ENCODE results near the gene KIAA0930.
"Not testable (repeated sequence)": the region's sequence is repeated elsewhere in the genome, so short reads cannot be mapped to it uniquely, and the experiment has no call there.

KIAA0930 gene

GRCh38 chr22:45262195-45262930 lies 21.7 kb upstream of the KIAA0930 start:
- DNase-seq: no peak

GRCh38 chr22:45261407-45262088 lies 20.9 kb upstream of the KIAA0930 start:
- no peak for DNase-seq

GRCh38 chr22:45260395-45260759 lies 19.7 kb upstream of the KIAA0930 start:
- not testable (repeated sequence) for DNase-seq

GRCh38 chr22:45259754-45260394 lies 19.2 kb upstream of the KIAA0930 start:
- no peak for DNase-seq

GRCh38 chr22:45257941-45258340 lies 17.2 kb upstream of the KIAA0930 start:
- not testable (repeated sequence) for DNase-seq

GRCh38 chr22:45254789-45255278 lies 14.1 kb upstream of the KIAA0930 start:
- DNase-seq: no peak

GRCh38 chr22:45254388-45254787 lies 13.7 kb upstream of the KIAA0930 start:
- no peak for DNase-seq

- no peak for DNase-seq
Observed at GRCh38 chr22:45253039-45253641, 12.4 kb upstream of the KIAA0930 start.

GRCh38 chr22:45251825-45252224 lies 11.1 kb upstream of the KIAA0930 start:
- no peak for DNase-seq

- DNase-seq: no peak
Observed at GRCh38 chr22:45248832-45249561, 8.3 kb upstream of the KIAA0930 start.

GRCh38 chr22:45246060-45246985 lies 5.6 kb upstream of the KIAA0930 start:
- DNase-seq: no peak

GRCh38 chr22:45244916-45245315 lies 4.2 kb upstream of the KIAA0930 start:
- DNase-seq: no peak

GRCh38 chr22:45242778-45243191 lies 2.1 kb upstream of the KIAA0930 start:
- DNase-seq: no peak

GRCh38 chr22:45240104-45240809 lies 437 bp downstream of the KIAA0930 start:
- no peak for DNase-seq

- no peak for DNase-seq
Observed at GRCh38 chr22:45239681-45240051, 1.0 kb downstream of the KIAA0930 start.

GRCh38 chr22:45238957-45239680 lies 1.6 kb downstream of the KIAA0930 start:
- no peak for DNase-seq

- DNase-seq: no peak
Observed at GRCh38 chr22:45238076-45238956, 2.4 kb downstream of the KIAA0930 start.

- DNase-seq: no peak
Observed at GRCh38 chr22:45237065-45237990, 3.4 kb downstream of the KIAA0930 start.
